ENCODE results near the gene KLF13. TPM values are rescaled to one million over a fixed set of nuclear protein-coding genes. Genes with fewer than 3 reads are reported as not detected.

Gene KLF13
- polyA plus RNA-seq, 1 experiment: 11.5 TPM

DNA sequence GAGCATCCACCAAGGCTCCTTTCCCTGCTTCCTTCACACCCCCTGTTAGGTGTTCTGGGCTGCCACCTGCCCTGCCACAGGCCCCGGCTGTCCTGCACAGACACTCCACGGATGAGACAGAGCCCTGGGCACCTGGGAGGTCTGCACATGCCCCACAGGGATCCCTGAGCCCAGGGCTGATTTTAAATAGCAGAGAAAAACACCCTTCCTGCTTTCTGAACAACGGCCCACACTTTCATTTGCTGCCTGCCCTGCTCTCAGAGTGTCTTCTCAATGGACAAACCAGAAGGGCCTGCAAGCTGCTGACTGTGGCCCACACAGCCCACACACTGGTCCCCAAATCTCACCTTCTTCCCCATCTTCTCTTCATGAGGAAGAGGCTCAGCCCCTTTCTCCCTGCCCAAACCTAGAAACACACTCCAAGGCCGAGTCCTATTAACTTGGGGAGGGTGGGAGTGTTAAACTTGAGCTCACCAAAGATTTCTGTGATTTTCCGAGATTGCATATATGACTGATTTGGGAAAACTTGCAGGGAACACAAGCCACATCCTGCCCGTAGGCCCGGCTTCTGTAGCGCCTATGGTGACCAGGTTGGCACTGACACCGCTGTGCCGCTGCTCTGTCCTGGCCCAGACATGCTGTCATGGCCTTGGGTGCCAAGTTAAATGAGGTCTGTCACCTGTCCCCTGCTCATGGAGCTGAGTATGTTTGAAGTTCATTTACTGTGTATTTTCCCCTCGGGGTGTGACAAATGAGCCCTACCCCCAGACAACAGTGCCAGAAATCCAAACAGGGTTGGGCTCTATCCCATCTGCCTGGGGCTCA lies 47.2 kb upstream of the KLF13 start:
- CTCF ChIA-PET: interaction anchor here (1.2 kb wide), 2 partner anchors 65 to 70 kb away, joined by 3 read pairs; no protein-coding TSS in a partner anchor
- TF ChIP-seq, protein P1, sequence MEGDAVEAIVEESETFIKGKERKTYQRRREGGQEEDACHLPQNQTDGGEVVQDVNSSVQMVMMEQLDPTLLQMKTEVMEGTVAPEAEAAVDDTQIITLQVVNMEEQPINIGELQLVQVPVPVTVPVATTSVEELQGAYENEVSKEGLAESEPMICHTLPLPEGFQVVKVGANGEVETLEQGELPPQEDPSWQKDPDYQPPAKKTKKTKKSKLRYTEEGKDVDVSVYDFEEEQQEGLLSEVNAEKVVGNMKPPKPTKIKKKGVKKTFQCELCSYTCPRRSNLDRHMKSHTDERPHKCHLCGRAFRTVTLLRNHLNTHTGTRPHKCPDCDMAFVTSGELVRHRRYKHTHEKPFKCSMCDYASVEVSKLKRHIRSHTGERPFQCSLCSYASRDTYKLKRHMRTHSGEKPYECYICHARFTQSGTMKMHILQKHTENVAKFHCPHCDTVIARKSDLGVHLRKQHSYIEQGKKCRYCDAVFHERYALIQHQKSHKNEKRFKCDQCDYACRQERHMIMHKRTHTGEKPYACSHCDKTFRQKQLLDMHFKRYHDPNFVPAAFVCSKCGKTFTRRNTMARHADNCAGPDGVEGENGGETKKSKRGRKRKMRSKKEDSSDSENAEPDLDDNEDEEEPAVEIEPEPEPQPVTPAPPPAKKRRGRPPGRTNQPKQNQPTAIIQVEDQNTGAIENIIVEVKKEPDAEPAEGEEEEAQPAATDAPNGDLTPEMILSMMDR (IDR thresholded peaks at IDR 0.05; ENCODE audit: insufficient read depth, low read depth, low read length): no peak
- Histone ChIP-seq H3K27me3 (ENCODE audit: control insufficient read depth, insufficient read depth, low read length) (peaks cover 5% of the 10 kb centered on the region; the same call in 1 of the 2 replicates), H3K4me3 (ENCODE audit: low read depth, low read length) (no peak overlapping the region), H3K36me3 (ENCODE audit: control insufficient read depth, insufficient read depth, low read length) (no peaks in the 10 kb centered on the region)
- POLR2A ChIA-PET: no interaction called here
- no peak for DNase-seq (ENCODE audit: low read depth)

DNA sequence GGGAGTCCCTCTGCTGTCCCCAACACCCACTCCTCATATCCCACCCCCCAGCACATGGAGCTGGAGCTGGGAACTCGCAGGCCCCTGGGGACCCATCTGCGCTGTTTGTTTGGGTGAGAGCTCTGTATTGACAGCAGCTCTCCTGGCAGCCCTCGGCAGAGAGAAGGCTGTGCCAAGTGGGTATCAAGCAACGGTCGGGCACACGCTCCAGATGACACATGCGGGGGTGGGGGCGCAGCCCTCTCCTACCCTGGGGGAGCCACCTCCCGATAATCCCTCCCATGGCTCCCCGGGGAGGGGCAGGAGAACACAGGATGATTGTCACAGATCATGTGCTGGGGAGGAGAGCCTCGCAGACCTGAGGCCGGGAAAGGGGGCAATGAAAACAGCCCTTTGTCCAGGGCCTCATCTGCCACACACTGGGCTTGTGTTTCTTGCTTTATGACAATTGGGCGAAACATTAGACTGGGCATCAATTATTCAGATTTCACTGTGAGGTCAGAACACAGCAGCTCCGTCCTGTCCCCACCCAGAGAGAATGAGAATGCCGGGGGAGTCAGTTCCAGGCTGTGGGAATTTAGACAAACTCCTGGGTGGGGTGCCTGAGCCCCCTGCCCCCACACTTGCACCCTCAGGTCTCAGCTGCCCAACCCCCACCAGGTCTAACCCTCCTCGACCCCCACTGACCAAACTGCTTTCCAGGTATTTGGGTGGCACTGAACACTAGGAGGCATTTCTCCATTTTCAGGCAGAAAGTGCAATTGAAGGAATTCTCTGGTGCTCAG lies 46.4 kb upstream of the KLF13 start:
- no peaks in the 10 kb centered on the region for H3K36me3 ChIP-seq (ENCODE audit: control insufficient read depth, insufficient read depth, low read length)
- no peak overlapping the region for H3K4me3 ChIP-seq (ENCODE audit: low read depth, low read length)
- TF ChIP-seq, protein P1 (IDR thresholded peaks at IDR 0.05; ENCODE audit: insufficient read depth, low read depth, low read length): no peak
- DNase-seq (ENCODE audit: low read depth): no peak
- POLR2A ChIA-PET: no interaction called here
- CTCF ChIA-PET: interaction anchor here (1.2 to 1.9 kb wide), 3 partner anchors 65 to 208 kb away, joined by 3 to 6 read pairs (median 3); no protein-coding TSS in a partner anchor
- H3K27me3 ChIP-seq (ENCODE audit: control insufficient read depth, insufficient read depth, low read length): peaks cover 5% of the 10 kb centered on the region; the same call in 1 of the 2 replicates

DNA sequence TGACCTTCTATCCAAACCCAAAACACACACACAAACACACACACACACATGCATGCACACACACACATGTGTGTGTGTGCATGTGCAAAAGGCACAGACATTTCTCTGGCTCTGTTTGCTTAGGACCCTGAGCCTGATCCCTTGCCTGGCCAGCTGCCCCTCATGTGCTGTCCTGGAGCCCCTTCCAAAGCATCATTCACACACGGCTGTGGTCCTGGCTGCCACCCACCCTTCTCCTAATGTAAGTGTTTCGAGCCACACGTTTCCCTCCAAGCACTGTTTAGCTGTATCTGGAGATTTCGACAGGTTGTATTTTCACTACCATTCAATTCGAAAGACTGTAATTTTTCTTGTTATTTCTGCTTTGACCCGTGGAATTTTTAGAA lies 45.8 kb upstream of the KLF13 start:
- CTCF ChIA-PET: interaction anchor here (1.9 kb wide), 1 partner anchor 208 kb away, joined by 6 read pairs; no protein-coding TSS in a partner anchor
- no peak overlapping the region for H3K4me3 ChIP-seq (ENCODE audit: low read depth, low read length)
- DNase-seq (ENCODE audit: low read depth): no peak
- POLR2A ChIA-PET: no interaction called here
- H3K36me3 ChIP-seq (ENCODE audit: control insufficient read depth, insufficient read depth, low read length): no peaks in the 10 kb centered on the region
- H3K27me3 ChIP-seq (ENCODE audit: control insufficient read depth, insufficient read depth, low read length): peaks cover 5% of the 10 kb centered on the region; the same call in 1 of the 2 replicates
- TF ChIP-seq, protein P1 (IDR thresholded peaks at IDR 0.05; ENCODE audit: insufficient read depth, low read depth, low read length): no peak

DNA sequence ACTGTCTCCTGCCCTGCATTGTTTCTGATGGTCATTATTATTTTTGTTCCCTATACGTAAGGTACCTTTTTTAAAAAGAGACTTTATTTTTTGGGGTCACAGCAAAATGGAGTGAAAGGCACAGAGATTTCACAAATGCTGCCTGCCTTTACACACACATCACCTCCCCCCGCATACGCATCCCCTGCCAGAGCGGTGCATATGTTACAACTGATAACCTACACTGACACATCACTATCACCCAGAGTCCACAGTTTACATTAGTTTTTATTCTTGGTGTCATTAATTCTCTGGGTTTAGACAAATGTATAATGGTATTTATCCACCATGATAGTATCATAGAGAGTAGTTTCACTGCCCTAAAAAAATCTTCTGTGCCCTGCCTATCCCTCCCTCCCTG lies 43.6 kb upstream of the KLF13 start:
- ChIA-PET CTCF (no interaction called here), POLR2A (no interaction called here)
- Histone ChIP-seq H3K36me3 (ENCODE audit: control insufficient read depth, insufficient read depth, low read length) (no peaks in the 10 kb centered on the region), H3K27me3 (ENCODE audit: control insufficient read depth, insufficient read depth, low read length) (peaks cover 5% of the 10 kb centered on the region; the same call in 1 of the 2 replicates), H3K4me3 (ENCODE audit: low read depth, low read length) (no peak overlapping the region)
- TF ChIP-seq, protein P1 (IDR thresholded peaks at IDR 0.05; ENCODE audit: insufficient read depth, low read depth, low read length): no peak
- DNase-seq (ENCODE audit: low read depth): no peak

DNA sequence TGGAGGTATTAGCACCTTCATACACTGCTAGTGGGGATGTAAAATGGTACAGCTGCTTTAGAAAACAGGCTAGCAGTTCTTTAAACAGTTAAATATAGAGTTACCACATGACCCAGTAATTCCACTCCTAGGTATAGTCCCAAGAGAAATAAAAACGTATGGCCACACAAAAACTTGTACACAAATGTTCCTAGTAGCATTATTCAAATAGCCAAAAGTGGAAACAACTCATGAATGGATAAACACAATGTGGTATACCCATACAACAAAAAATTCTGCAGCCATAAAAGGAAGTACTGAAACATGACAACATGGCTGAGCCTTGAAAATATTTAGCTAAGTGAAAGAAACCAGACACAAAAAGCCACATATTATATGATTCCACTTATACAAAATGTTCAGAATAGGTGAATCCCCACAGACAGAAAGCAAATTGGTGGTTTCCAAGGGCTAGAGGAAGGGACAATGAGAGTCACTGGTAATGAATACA lies 40.8 kb upstream of the KLF13 start:
- H3K4me3 ChIP-seq (ENCODE audit: low read depth, low read length): no peak overlapping the region
- TF ChIP-seq, protein P1 (IDR thresholded peaks at IDR 0.05; ENCODE audit: insufficient read depth, low read depth, low read length): no peak
- H3K36me3 ChIP-seq (ENCODE audit: control insufficient read depth, insufficient read depth, low read length): no peaks in the 10 kb centered on the region
- H3K27me3 ChIP-seq (ENCODE audit: control insufficient read depth, insufficient read depth, low read length): no peaks in the 10 kb centered on the region
- DNase-seq (ENCODE audit: low read depth): no peak
- CTCF ChIA-PET: interaction anchor here (0.6 to 1.0 kb wide), 2 partner anchors 61 to 203 kb away, joined by 3 read pairs; no protein-coding TSS in a partner anchor
- POLR2A ChIA-PET: no interaction called here

Measured in BJ (cell line).